ENCODE data around the gene PHF23.
A peak's percentile ranks its signal among the peaks of the same experiment; 100 is the strongest.

The PHF23 gene

GRCh38 chr17:7241783-7242716, 2.8 kb upstream of the PHF23 start, which contains the start of gene GABARAP:
Gene GABARAP (minus strand): TSS chr17:7242449. CDS start chr17:7242330, 119 bp downstream.
- Mint-ChIP-seq H3K4me1 (peaks cover 41% of the 10 kb centered on the region), H3K9me3 (no peaks in the 10 kb centered on the region), H3K36me3 (ENCODE audit: low read depth) (peaks cover 57% of the 10 kb centered on the region), H3K27ac (peak within 1 kb of the TSS; percentile 99), H3K4me3 (peak within 1 kb of the TSS; percentile 96 to 100 (median 96)), H3K27me3 (ENCODE audit: low read depth) (no peaks in the 10 kb centered on the region)
- TF ChIP-seq CTCF (IDR thresholded peaks at IDR 0.05; ENCODE audit: unreplicated experiment in 3 of 3), result no peak

DNA sequence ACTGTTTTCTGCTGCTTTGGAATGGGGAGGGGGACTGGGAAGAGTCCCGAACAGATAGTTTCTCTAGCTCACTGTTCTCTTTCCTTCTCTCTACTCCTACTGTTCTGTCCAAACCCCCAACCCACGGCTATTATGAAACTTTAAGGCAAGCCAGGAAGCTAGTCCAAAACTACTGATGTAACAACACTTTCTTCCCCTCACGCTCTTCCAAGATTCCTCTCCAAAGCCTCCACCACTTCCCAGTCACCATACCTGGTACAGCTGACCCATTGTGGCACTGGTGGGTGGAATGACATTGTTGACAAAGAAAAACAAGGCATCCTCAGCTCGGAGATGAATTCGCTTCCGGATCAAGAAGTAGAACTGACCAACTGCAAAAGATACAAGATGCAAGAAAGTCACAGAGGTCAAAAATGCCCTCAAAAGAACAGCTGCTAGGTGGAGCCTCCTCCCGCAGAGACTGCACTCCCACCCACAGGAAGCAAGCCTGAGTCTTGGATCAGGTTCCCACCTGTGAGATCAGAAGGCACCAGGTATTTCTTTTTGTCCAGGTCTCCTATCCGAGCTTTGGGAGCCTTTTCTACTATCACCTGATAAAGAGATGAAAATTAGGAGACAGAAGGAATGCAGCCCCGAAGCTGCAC, 2.0 kb upstream of the PHF23 start:
- Mint-ChIP-seq H3K4me1 (peaks cover 46% of the 10 kb centered on the region), H3K36me3 (ENCODE audit: low read depth) (peaks cover 54% of the 10 kb centered on the region), H3K27me3 (ENCODE audit: low read depth) (no peaks in the 10 kb centered on the region), H3K4me3 (peak overlapping the region; percentile 96 to 100 (median 96)), H3K9me3 (no peaks in the 10 kb centered on the region), H3K27ac (peak overlapping the region; percentile 99)
- no peak for TF ChIP-seq CTCF (IDR thresholded peaks at IDR 0.05; ENCODE audit: unreplicated experiment in 3 of 3)

- no peaks in the 10 kb centered on the region for H3K27me3 Mint-ChIP-seq (ENCODE audit: low read depth)
- peak overlapping the region; percentile 99 for H3K27ac Mint-ChIP-seq
- H3K4me1 Mint-ChIP-seq, result peaks cover 46% of the 10 kb centered on the region
- TF ChIP-seq CTCF (IDR thresholded peaks at IDR 0.05; ENCODE audit: unreplicated experiment in 3 of 3), result no peak
- peaks cover 57% of the 10 kb centered on the region for H3K36me3 Mint-ChIP-seq (ENCODE audit: low read depth)
- H3K4me3 Mint-ChIP-seq, result peak overlapping the region; percentile 96 to 100 (median 96)
- H3K9me3 Mint-ChIP-seq, result no peaks in the 10 kb centered on the region
Measured at GRCh38 chr17:7240375-7240774, 1.1 kb upstream of the PHF23 start.

DNA sequence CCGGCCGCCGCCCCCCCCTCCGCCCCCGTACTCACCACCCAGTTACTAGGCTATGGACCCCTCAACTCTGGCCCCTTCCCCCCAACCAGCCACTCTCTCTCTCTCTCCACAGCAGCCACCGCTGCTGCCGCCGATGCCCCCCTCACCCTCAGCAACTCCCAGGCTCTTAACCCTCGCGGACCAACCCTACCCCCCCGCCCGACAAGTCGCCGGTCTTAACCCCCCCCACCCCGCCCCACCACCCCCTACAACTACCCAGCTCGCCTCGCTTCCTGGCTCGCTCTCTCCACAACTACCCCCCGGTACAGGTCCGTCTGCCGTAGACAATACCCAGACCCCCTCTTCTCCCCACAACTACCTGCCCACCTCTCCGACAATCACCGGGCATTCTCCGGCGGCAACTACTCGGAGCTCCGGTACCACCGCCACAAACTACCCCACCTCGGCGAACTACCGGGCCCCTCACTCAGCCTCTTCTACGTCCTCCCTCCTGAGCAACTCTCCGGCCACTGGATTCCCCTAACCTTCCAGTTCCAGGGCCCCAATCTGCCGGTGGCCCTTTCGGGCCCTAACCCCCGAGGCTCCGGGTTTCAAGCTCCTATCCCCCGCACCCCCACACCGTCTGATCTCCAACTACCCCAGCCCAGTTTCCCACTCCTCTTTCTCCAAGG, 702 bp downstream of the PHF23 start:
- Mint-ChIP-seq H3K27me3 (ENCODE audit: low read depth) (no peaks in the 10 kb centered on the region), H3K27ac (peak overlapping the region; percentile 99), H3K4me1 (peaks cover 56% of the 10 kb centered on the region), H3K4me3 (peak overlapping the region; percentile 96 to 100 (median 96)), H3K9me3 (no peaks in the 10 kb centered on the region), H3K36me3 (ENCODE audit: low read depth) (peaks cover 60% of the 10 kb centered on the region)
- TF ChIP-seq CTCF (IDR thresholded peaks at IDR 0.05; ENCODE audit: unreplicated experiment in 3 of 3), result no peak

DNA sequence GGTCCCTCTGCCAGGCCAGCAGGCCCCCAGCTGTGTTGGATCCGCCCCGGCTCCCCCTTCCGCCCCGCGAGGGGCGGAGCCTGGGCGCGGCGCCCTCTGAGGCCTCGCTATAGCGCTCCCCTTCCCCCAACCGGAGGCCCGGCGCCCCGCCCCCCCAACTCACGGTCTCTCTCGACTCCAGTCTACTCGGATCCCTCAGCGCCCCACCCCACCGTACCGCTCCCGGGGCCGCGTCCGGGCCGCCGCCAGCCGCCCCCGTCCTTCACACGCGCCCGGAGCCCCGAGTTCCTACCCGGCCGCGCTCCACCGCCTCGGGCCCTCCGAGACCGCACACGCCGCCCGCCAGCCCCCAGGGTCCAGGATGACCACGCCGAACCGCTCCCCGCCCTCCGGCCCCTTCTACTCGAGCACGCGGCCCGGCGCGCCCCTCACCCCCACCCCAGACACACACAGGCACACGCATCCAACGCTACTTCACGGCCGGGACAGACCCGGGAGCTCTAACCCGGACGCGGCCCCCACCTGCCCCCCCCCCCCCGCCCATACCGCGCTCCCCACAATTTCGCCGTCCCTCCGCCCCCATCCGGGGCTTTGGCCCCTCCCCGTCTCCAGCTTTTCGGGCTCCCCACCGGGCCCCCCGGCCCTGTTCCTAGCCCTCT, 1.4 kb downstream of the PHF23 start:
- H3K27me3 Mint-ChIP-seq (ENCODE audit: low read depth), result no peaks in the 10 kb centered on the region
- no peak for TF ChIP-seq CTCF (IDR thresholded peaks at IDR 0.05; ENCODE audit: unreplicated experiment in 3 of 3)
- H3K27ac Mint-ChIP-seq, result peak overlapping the region; percentile 99
- H3K4me1 Mint-ChIP-seq, result peaks cover 58% of the 10 kb centered on the region
- peaks cover 57% of the 10 kb centered on the region for H3K36me3 Mint-ChIP-seq (ENCODE audit: low read depth)
- no peaks in the 10 kb centered on the region for H3K9me3 Mint-ChIP-seq
- H3K4me3 Mint-ChIP-seq, result peak overlapping the region; percentile 96 to 100 (median 96)

Measured in nephron (organoid).